Endodermal cell (in vitro differentiated cells): ENCODE measurements around the gene COL15A1. TPM values are rescaled to one million over a fixed set of nuclear protein-coding genes. Genes with fewer than 3 reads are reported as not detected.

Experiments used
- DNase-seq: peaks from one replicate; pipeline ENCODE4 v3.0.0-alpha.2; 2017
- H3K27ac ChIP-seq: 2 replicates; pipeline ENCODE4 v1.5.1; 2013; ENCODE audit warnings: mild to moderate bottlenecking, low read depth, low read length, moderate library complexity
- H3K27me3 ChIP-seq: 2 replicates; pipeline ENCODE4 v1.6.1; 2013; ENCODE audit warnings: mild to moderate bottlenecking, low read length, moderate library complexity; ENCODE audit not compliant: insufficient read depth, control insufficient read depth, poor library complexity, severe bottlenecking
- H3K36me3 ChIP-seq: 2 replicates; pipeline ENCODE4 v1.7.0; 2013; ENCODE audit warnings: mild to moderate bottlenecking, low read length, moderate library complexity; ENCODE audit not compliant: control insufficient read depth, insufficient read depth
- H3K4me1 ChIP-seq: one replicate; pipeline ENCODE4 v1.7.0; 2013; ENCODE audit warnings: low read length; ENCODE audit not compliant: control insufficient read depth, insufficient read depth
- H3K4me3 ChIP-seq: 2 replicates; pipeline ENCODE4 v1.5.1; 2013; ENCODE audit warnings: mild to moderate bottlenecking, low read length, moderate library complexity
- H3K9ac ChIP-seq: 2 replicates; pipeline ENCODE4 v1.6.1; 2013; ENCODE audit warnings: mild to moderate bottlenecking, low read length, moderate library complexity; ENCODE audit not compliant: poor library complexity, severe bottlenecking; ENCODE audit errors: extremely low read depth
- H3K9me3 ChIP-seq: 2 replicates; pipeline ENCODE4 v1.6.1; 2013; ENCODE audit warnings: mild to moderate bottlenecking, low read length, moderate library complexity; ENCODE audit not compliant: control insufficient read depth
- H3K27ac Mint-ChIP-seq: 2 replicates; pipeline ENCODE4 v1.8.0; 2020; ENCODE audit warnings: mixed read lengths
- H3K27me3 Mint-ChIP-seq: 2 replicates; pipeline ENCODE4 v1.8.0; 2021; ENCODE audit warnings: mild to moderate bottlenecking, mixed read lengths; ENCODE audit not compliant: insufficient read depth
- H3K36me3 Mint-ChIP-seq: 2 replicates; pipeline ENCODE4 v1.8.0; 2020; ENCODE audit warnings: low read depth, mixed read lengths
- H3K4me1 Mint-ChIP-seq: 2 replicates; pipeline ENCODE4 v1.8.0; 2020; ENCODE audit warnings: mixed read lengths
- H3K4me3 Mint-ChIP-seq: 2 replicates; pipeline ENCODE4 v1.8.0; 2020; ENCODE audit warnings: mild to moderate bottlenecking, moderate library complexity, mixed read lengths
- H3K9me3 Mint-ChIP-seq: 2 replicates; pipeline ENCODE4 v1.8.0; 2020; ENCODE audit warnings: mild to moderate bottlenecking, mixed read lengths
- WGBS, 2 experiments: methylation state at CpG; one replicate each; pipeline versions ENCODE4 v1.1.5 to v1.1.7; 2013; ENCODE audit warnings: missing lambda C conversion rate in 2 of 2, mixed read lengths in 1 of 2; ENCODE audit not compliant: insufficient coverage in 1 of 2, insufficient read length in 1 of 2; 5-methylcytosine and 5-hydroxymethylcytosine counted together
- total RNA-seq, 2 donors: library from RNA; stranded (reverse); fragmentation: NEBNext Ultra II Directional in 1 of 2; extraction: Animal tissue kit (Norgen Biotek cat#: 25700) in 1 of 2; gene quantifications; 2 replicates in 1 of 2; 3 replicates in 1 of 2; pipeline ENCODE4 v1.2.1, GENCODE V29; 2021
- TF ChIP-seq, protein P1 (sequence below): fragments of 200-600 bp; sonication (generic); conservative IDR thresholded peaks from 2 replicates; pipeline ENCODE4 v1.5.0; 2021; ENCODE audit warnings: antibody characterized with exemption, mild to moderate bottlenecking

Gene COL15A1
- total RNA-seq, 2 donors from 2014 or later: 0.27 TPM; not detected in 1

GRCh38 chr9:99039505-99040182 is 95.9 kb downstream of the COL15A1 start:
- peaks cover 9% of the 10 kb centered on the region for H3K9me3 Mint-ChIP-seq
- H3K4me3 ChIP-seq: no peak overlapping the region
- H3K27ac Mint-ChIP-seq: no peak overlapping the region
- TF ChIP-seq, protein P1, sequence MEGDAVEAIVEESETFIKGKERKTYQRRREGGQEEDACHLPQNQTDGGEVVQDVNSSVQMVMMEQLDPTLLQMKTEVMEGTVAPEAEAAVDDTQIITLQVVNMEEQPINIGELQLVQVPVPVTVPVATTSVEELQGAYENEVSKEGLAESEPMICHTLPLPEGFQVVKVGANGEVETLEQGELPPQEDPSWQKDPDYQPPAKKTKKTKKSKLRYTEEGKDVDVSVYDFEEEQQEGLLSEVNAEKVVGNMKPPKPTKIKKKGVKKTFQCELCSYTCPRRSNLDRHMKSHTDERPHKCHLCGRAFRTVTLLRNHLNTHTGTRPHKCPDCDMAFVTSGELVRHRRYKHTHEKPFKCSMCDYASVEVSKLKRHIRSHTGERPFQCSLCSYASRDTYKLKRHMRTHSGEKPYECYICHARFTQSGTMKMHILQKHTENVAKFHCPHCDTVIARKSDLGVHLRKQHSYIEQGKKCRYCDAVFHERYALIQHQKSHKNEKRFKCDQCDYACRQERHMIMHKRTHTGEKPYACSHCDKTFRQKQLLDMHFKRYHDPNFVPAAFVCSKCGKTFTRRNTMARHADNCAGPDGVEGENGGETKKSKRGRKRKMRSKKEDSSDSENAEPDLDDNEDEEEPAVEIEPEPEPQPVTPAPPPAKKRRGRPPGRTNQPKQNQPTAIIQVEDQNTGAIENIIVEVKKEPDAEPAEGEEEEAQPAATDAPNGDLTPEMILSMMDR: no peak
- H3K4me1 ChIP-seq: no peaks in the 10 kb centered on the region
- no peaks in the 10 kb centered on the region for H3K27me3 ChIP-seq
- no peaks in the 10 kb centered on the region for H3K9me3 ChIP-seq
- H3K36me3 Mint-ChIP-seq: no peaks in the 10 kb centered on the region
- no peak overlapping the region for H3K27ac ChIP-seq
- DNase-seq: no peak
- peaks cover 4% of the 10 kb centered on the region for H3K27me3 Mint-ChIP-seq
- WGBS, 2 experiments: 95 to 100% methylated on average over 2 of the region's 2 CpGs
- H3K9ac ChIP-seq: no peak overlapping the region
- H3K4me3 Mint-ChIP-seq: no peak overlapping the region
- peaks cover 1% of the 10 kb centered on the region for H3K4me1 Mint-ChIP-seq
- no peaks in the 10 kb centered on the region for H3K36me3 ChIP-seq

DNA sequence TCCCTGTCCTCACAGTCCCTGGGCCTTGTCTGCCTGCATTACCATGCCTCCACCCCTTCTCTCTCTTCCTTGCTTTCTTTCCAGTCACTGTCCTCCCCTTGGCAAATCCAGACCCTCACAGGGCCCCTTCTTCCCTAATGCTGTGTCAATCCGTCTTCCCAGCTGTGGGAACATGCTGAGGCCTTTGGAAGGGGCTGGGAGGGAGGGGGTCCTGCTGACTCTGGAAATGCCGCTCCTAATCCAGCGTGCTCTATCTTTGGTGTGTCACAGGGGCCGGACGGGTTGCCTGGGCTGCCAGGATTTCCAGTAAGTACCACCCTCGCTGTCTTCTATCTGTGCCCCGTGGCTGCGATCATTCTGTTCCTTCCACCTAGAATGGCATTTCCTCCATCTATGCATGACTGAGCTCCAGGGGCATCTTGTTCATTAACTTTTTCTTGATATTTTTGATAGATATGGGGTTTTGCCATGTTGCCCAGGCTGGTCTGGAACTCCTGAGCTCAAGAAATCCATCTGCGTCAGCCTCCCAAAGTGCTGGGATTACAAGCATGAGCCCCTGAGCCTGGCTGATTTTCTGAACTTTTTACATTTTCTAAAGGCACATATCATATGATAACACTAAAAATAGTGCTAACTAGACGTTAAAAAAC is 96.7 kb downstream of the COL15A1 start:
- H3K27ac Mint-ChIP-seq: no peak overlapping the region
- H3K27ac ChIP-seq: no peak overlapping the region

GRCh38 chr9:99040911-99041582 is 97.3 kb downstream of the COL15A1 start:
- H3K27ac ChIP-seq: no peak overlapping the region
- Mint-ChIP-seq H3K9me3 (peaks cover 12% of the 10 kb centered on the region), H3K27ac (no peak overlapping the region), H3K4me1 (no peaks in the 10 kb centered on the region), H3K36me3 (no peaks in the 10 kb centered on the region), H3K4me3 (no peak overlapping the region), H3K27me3 (peaks cover 6% of the 10 kb centered on the region)
- no peaks in the 10 kb centered on the region for H3K27me3 ChIP-seq
- DNase-seq: peak; percentile 63
- H3K9me3 ChIP-seq: no peaks in the 10 kb centered on the region
- no peak overlapping the region for H3K4me3 ChIP-seq
- 94 to 100% methylated on average over 1 to 3 of the region's 3 CpGs for WGBS, 2 experiments
- TF ChIP-seq, protein P1: no peak
- no peaks in the 10 kb centered on the region for H3K4me1 ChIP-seq
- H3K9ac ChIP-seq: no peak overlapping the region
- H3K36me3 ChIP-seq: no peaks in the 10 kb centered on the region

More for the DNA sequence above, 96.7 kb downstream of the COL15A1 start:
- Mint-ChIP-seq H3K4me3 (no peak overlapping the region), H3K9me3 (peaks cover 12% of the 10 kb centered on the region), H3K4me1 (no peaks in the 10 kb centered on the region), H3K27me3 (peaks cover 6% of the 10 kb centered on the region), H3K36me3 (no peaks in the 10 kb centered on the region)
- WGBS, 2 experiments: 71 to 87% methylated on average over 7 to 10 of the region's 10 CpGs
- Histone ChIP-seq H3K4me1 (no peaks in the 10 kb centered on the region), H3K36me3 (no peaks in the 10 kb centered on the region), H3K9me3 (no peaks in the 10 kb centered on the region), H3K27me3 (no peaks in the 10 kb centered on the region), H3K9ac (no peak overlapping the region), H3K4me3 (no peak overlapping the region)
- TF ChIP-seq, protein P1: no peak
- DNase-seq: no peak
